ENCODE results near the gene FUS. TPM values are rescaled to one million over a fixed set of nuclear protein-coding genes. Genes with fewer than 3 reads are reported as not detected.

FUS gene
- total and polyA plus RNA-seq, 9 of the 15 experiments (the other 6 are each of a cell fraction or from before 2014, with no cell fraction given): 43.9 to 575 (median 87.2) TPM

GRCh38 chr16:31179747-31180459 is at the start of gene FUS (continued):
- TF ChIP-seq ZFP30 (CRISPR knock-in tag; IDR thresholded peaks at IDR 0.05; ENCODE audit: borderline replicate concordance): no peak
- no peak for TF ChIP-seq SAFB2 (IDR thresholded peaks at IDR 0.05; ENCODE audit: borderline replicate concordance, low read depth, low read length, severe bottlenecking)
- peak; percentile 54; the same call in 1 of the 2 replicates for TF ChIP-seq ZNF143 (CRISPR knock-in tag; IDR thresholded peaks at IDR 0.05)
- no peak for TF ChIP-seq ZNF76 (CRISPR knock-in tag; IDR thresholded peaks at IDR 0.05; ENCODE audit: borderline replicate concordance)
- TF ChIP-seq PURB (CRISPR knock-in tag; IDR thresholded peaks at IDR 0.05; ENCODE audit: low read depth): no peak
- TF ChIP-seq SREBF1 (IDR thresholded peaks at IDR 0.05; ENCODE audit: borderline replicate concordance, low read depth, low read length): peak; percentile 93; the same call in 1 of the 2 replicates
- peak; percentile 90 for TF ChIP-seq ZNF282 (CRISPR knock-in tag; IDR thresholded peaks at IDR 0.05)
- 0 out of 2 replicates have a peak, but pooled peaks have one; percentile 29 for TF ChIP-seq CAMTA2 (CRISPR knock-in tag; conservative IDR thresholded peaks at IDR 0.05)
- TF ChIP-seq TEAD4 (IDR thresholded peaks at IDR 0.05; ENCODE audit: low read length): peak; percentile 62
- peak; percentile 18; the same call in 1 of the 2 replicates for TF ChIP-seq TEAD4 (CRISPR knock-in tag; IDR thresholded peaks at IDR 0.05; ENCODE audit: borderline replicate concordance)
- peak; percentile 99 for TF ChIP-seq PML (IDR thresholded peaks at IDR 0.05; ENCODE audit: low read length)
- peak; percentile 87; the same call in 1 of the 2 replicates for TF ChIP-seq ETS1 (conservative IDR thresholded peaks at IDR 0.05; ENCODE audit: control insufficient read depth, low read depth, low read length)
- TF ChIP-seq ZNF384 (IDR thresholded peaks at IDR 0.05; ENCODE audit: low read depth, low read length): no peak
- no peak for TF ChIP-seq EP300 (IDR thresholded peaks at IDR 0.05; ENCODE audit: low read length)
- no peak for TF ChIP-seq NFXL1 (CRISPR knock-in tag; IDR thresholded peaks at IDR 0.05)
- no peak for TF ChIP-seq MAFG (tag; conservative IDR thresholded peaks at IDR 0.05)
- TF ChIP-seq MTA1 (IDR thresholded peaks at IDR 0.05; ENCODE audit: borderline replicate concordance): no peak
- TF ChIP-seq HMG20B (CRISPR knock-in tag; IDR thresholded peaks at IDR 0.05): peak; percentile 83; the same call in 1 of the 2 replicates
- no peak; the same call in 1 of the 2 replicates for TF ChIP-seq MCM3 (IDR thresholded peaks at IDR 0.05)
- TF ChIP-seq AFF1 (IDR thresholded peaks at IDR 0.05; ENCODE audit: low read depth in 1 of 2, partially characterized antibody in 2 of 2): peak in 1 of 2 experiments; percentile 83
- peak; percentile 100 for TF ChIP-seq MTA3 (IDR thresholded peaks at IDR 0.05; ENCODE audit: borderline replicate concordance)
- TF ChIP-seq RNF219 (CRISPR knock-in tag; IDR thresholded peaks at IDR 0.05): no peak
